Measurements from ENCODE around the gene C19orf25. TPM values are rescaled to one million over a fixed set of nuclear protein-coding genes. Genes with fewer than 3 reads are reported as not detected.
A peak's percentile ranks its signal among the peaks of the same experiment; 100 is the strongest.

The C19orf25 gene
- total RNA-seq, 2 experiments from 2014 or later, result 48.0 to 51.2 TPM

- H3K4me3 Mint-ChIP-seq, result no peak overlapping the region
- H3K9me3 Mint-ChIP-seq, result no peaks in the 10 kb centered on the region
- peaks cover 3% of the 10 kb centered on the region for H3K4me1 Mint-ChIP-seq
- no peak for DNase-seq
- no peaks in the 10 kb centered on the region for H3K36me3 Mint-ChIP-seq
- POLR2A ChIA-PET, result no interaction called here
- no peak overlapping the region for H3K27ac Mint-ChIP-seq
- no peak for ATAC-seq (ENCODE audit: low read depth)
- H3K27me3 Mint-ChIP-seq, result peaks cover 12% of the 10 kb centered on the region
These were observed 17.0 kb upstream of the C19orf25 start for GRCh38 chr19:1495799-1496713.

- POLR2A ChIA-PET, result no interaction called here
- ATAC-seq (ENCODE audit: low read depth) (no peak), DNase-seq (no peak)
- no peak overlapping the region for H3K4me3 Mint-ChIP-seq
- H3K27ac Mint-ChIP-seq, result no peak overlapping the region
- no peaks in the 10 kb centered on the region for H3K36me3 Mint-ChIP-seq
- H3K9me3 Mint-ChIP-seq, result no peaks in the 10 kb centered on the region
- peaks cover 5% of the 10 kb centered on the region for H3K4me1 Mint-ChIP-seq
- H3K27me3 Mint-ChIP-seq, result peaks cover 14% of the 10 kb centered on the region
These were observed 16.2 kb upstream of the C19orf25 start for GRCh38 chr19:1495051-1495798.

GRCh38 chr19:1494115-1494815 is 15.2 kb upstream of the C19orf25 start:
- no peak for DNase-seq
- POLR2A ChIA-PET, result no interaction called here
- Mint-ChIP-seq H3K27ac (no peak overlapping the region), H3K9me3 (no peaks in the 10 kb centered on the region), H3K36me3 (no peaks in the 10 kb centered on the region), H3K4me1 (peaks cover 10% of the 10 kb centered on the region), H3K4me3 (no peak overlapping the region), H3K27me3 (peaks cover 14% of the 10 kb centered on the region)
- ATAC-seq (ENCODE audit: low read depth), result no peak

- POLR2A ChIA-PET, result no interaction called here
- ATAC-seq (ENCODE audit: low read depth), result no peak
- no peak overlapping the region for H3K27ac Mint-ChIP-seq
- peaks cover 14% of the 10 kb centered on the region for H3K27me3 Mint-ChIP-seq
- no peaks in the 10 kb centered on the region for H3K9me3 Mint-ChIP-seq
- no peaks in the 10 kb centered on the region for H3K36me3 Mint-ChIP-seq
- DNase-seq, result no peak
- H3K4me1 Mint-ChIP-seq, result peaks cover 11% of the 10 kb centered on the region
- no peak overlapping the region for H3K4me3 Mint-ChIP-seq
These were observed 13.5 kb upstream of the C19orf25 start for GRCh38 chr19:1492474-1493006.

GRCh38 chr19:1491849-1492170 is 12.8 kb upstream of the C19orf25 start:
- POLR2A ChIA-PET, result interaction anchor here (0.8 to 1.3 kb wide), 3 partner anchors 21 to 24 kb away, joined by 3 to 4 read pairs (median 3); no protein-coding TSS in a partner anchor
- Mint-ChIP-seq H3K27me3 (peaks cover 14% of the 10 kb centered on the region), H3K4me1 (peaks cover 11% of the 10 kb centered on the region), H3K4me3 (peak overlapping the region; percentile 68), H3K27ac (peak overlapping the region; percentile 54), H3K9me3 (no peaks in the 10 kb centered on the region), H3K36me3 (no peaks in the 10 kb centered on the region)
- DNase-seq (no peak), ATAC-seq (ENCODE audit: low read depth) (no peak)

GRCh38 chr19:1491114-1491848 is 12.3 kb upstream of the C19orf25 start, which contains the start of gene REEP6:
REEP6 (plus strand) TSS chr19:1491181; CDS start chr19:1491270, 89 bp downstream.
- Mint-ChIP-seq H3K9me3 (no peaks in the 10 kb centered on the region), H3K4me1 (peaks cover 11% of the 10 kb centered on the region), H3K4me3 (peak within 1 kb of the TSS; percentile 77), H3K27me3 (peaks cover 14% of the 10 kb centered on the region), H3K27ac (peak within 1 kb of the TSS; percentile 67), H3K36me3 (no peaks in the 10 kb centered on the region)
- POLR2A ChIA-PET, result interaction anchor here (0.6 to 1.3 kb wide), 9 partner anchors 13 to 1783 kb away, joined by 3 to 9 read pairs (median 5); partner anchors contain the start of gene CIRBP
- no peak for DNase-seq
- no peak for ATAC-seq (ENCODE audit: low read depth)

GRCh38 chr19:1490311-1491113 is 11.5 kb upstream of the C19orf25 start, which contains the start of gene PCSK4:
PCSK4 (minus strand) TSS chr19:1490350; CDS start chr19:1490346, 4 bp downstream.
- ATAC-seq (ENCODE audit: low read depth) (peak; percentile 89), DNase-seq (peak; percentile 95)
- Mint-ChIP-seq H3K36me3 (no peaks in the 10 kb centered on the region), H3K9me3 (no peaks in the 10 kb centered on the region), H3K4me1 (peaks cover 11% of the 10 kb centered on the region), H3K27ac (peak within 1 kb of the TSS; percentile 71), H3K27me3 (peaks cover 14% of the 10 kb centered on the region), H3K4me3 (peak within 1 kb of the TSS; percentile 77)
- POLR2A ChIA-PET, result interaction anchor here (0.6 to 1.5 kb wide), 10 partner anchors 14 to 1784 kb away, joined by 3 to 9 read pairs (median 5); partner anchors contain the start of gene CIRBP

- Mint-ChIP-seq H3K27ac (peak overlapping the region; percentile 71), H3K9me3 (no peaks in the 10 kb centered on the region), H3K4me3 (peak overlapping the region; percentile 77), H3K27me3 (peaks cover 14% of the 10 kb centered on the region), H3K36me3 (no peaks in the 10 kb centered on the region), H3K4me1 (peaks cover 11% of the 10 kb centered on the region)
- DNase-seq (no peak), ATAC-seq (ENCODE audit: low read depth) (no peak)
- POLR2A ChIA-PET, result interaction anchor here (1.5 kb wide), 1 partner anchor 18 kb away, joined by 5 read pairs; no protein-coding TSS in a partner anchor
These were observed 10.7 kb upstream of the C19orf25 start for GRCh38 chr19:1489463-1490310.

GRCh38 chr19:1488282-1488601 is 9.2 kb upstream of the C19orf25 start:
- DNase-seq (no peak), ATAC-seq (ENCODE audit: low read depth) (no peak)
- Mint-ChIP-seq H3K36me3 (no peaks in the 10 kb centered on the region), H3K27me3 (peaks cover 14% of the 10 kb centered on the region), H3K27ac (no peak overlapping the region), H3K4me3 (no peak overlapping the region), H3K4me1 (peaks cover 11% of the 10 kb centered on the region), H3K9me3 (no peaks in the 10 kb centered on the region)
- POLR2A ChIA-PET, result no interaction called here

- Mint-ChIP-seq H3K9me3 (no peaks in the 10 kb centered on the region), H3K4me3 (no peak overlapping the region), H3K27me3 (peaks cover 14% of the 10 kb centered on the region), H3K4me1 (peaks cover 11% of the 10 kb centered on the region), H3K27ac (no peak overlapping the region), H3K36me3 (no peaks in the 10 kb centered on the region)
- ATAC-seq (ENCODE audit: low read depth) (no peak), DNase-seq (no peak)
- POLR2A ChIA-PET, result no interaction called here
These were observed 8.7 kb upstream of the C19orf25 start for GRCh38 chr19:1487576-1488281.
